ENCODE results near the gene OR10A5.

The OR10A5 gene

DNA sequence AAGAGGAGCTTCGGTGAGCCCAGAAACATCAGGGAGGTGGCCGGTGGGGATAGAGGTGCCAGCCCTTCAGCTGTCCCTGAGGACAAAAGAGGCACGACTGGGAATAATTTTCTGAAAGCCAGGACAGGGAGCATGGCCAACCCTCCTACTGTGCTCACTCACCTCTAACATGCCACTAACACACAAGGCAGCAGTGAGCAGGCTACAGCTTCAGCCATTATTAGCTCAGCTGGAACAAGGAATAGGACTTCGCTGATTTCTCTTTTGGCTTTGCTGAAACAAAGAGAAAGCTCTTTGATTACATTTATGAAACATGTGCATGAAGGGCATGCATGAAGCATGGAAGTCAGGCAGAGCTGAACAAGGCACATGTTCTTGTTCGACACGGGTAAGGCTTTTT lies 12.1 kb upstream of the OR10A5 start:
- H3K4me3 ChIP-seq (ENCODE audit: low read depth, low read length), result no peak overlapping the region
- H2AFZ ChIP-seq, result no peak overlapping the region
- H3K4me1 ChIP-seq, result no peaks in the 10 kb centered on the region
- no peak overlapping the region for H3K27ac ChIP-seq
- H3K79me2 ChIP-seq, result no peaks in the 10 kb centered on the region
- no peaks in the 10 kb centered on the region for H3K36me3 ChIP-seq (ENCODE audit: control insufficient read depth, insufficient read depth, low read length)
- H3K9me3 ChIP-seq (ENCODE audit: control insufficient read depth, low read length), result no peaks in the 10 kb centered on the region
- H3K27me3 ChIP-seq (ENCODE audit: control insufficient read depth, insufficient read depth, low read length), result no peaks in the 10 kb centered on the region
- no peak overlapping the region for H3K9ac ChIP-seq
- no peak for TF ChIP-seq CTCF (IDR thresholded peaks at IDR 0.05)
- no peak overlapping the region for H3K4me2 ChIP-seq (ENCODE audit: low read length)

DNA sequence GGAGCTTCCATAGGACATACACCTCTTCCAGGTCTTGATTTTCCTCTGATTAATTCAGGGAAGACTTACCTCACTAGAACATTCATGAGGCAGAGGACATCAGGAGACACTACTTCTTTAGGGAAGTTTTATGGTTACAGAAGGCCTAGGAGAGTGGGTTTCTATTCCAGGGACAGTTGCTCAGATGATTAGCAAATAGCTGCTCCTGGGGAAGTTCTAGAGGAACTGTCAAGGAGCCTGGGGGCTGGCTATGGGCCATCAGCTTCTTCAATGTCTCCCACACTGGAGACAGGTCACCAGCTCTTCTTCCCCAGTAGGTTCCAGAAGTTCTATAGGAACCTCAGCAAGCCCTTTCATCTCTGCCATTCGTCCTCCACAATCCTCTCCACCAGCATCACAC lies 11.5 kb upstream of the OR10A5 start:
- Histone ChIP-seq H3K27me3 (ENCODE audit: control insufficient read depth, insufficient read depth, low read length) (no peaks in the 10 kb centered on the region), H3K4me2 (ENCODE audit: low read length) (no peak overlapping the region), H3K4me1 (no peaks in the 10 kb centered on the region), H3K4me3 (ENCODE audit: low read depth, low read length) (no peak overlapping the region), H3K9ac (no peak overlapping the region), H3K27ac (no peak overlapping the region), H3K36me3 (ENCODE audit: control insufficient read depth, insufficient read depth, low read length) (no peaks in the 10 kb centered on the region), H2AFZ (no peak overlapping the region), H3K79me2 (no peaks in the 10 kb centered on the region), H3K9me3 (ENCODE audit: control insufficient read depth, low read length) (no peaks in the 10 kb centered on the region)
- TF ChIP-seq CTCF (IDR thresholded peaks at IDR 0.05), result no peak

- no peak overlapping the region for H3K4me3 ChIP-seq (ENCODE audit: low read depth, low read length)
- no peak overlapping the region for H3K4me2 ChIP-seq (ENCODE audit: low read length)
- no peaks in the 10 kb centered on the region for H3K27me3 ChIP-seq (ENCODE audit: control insufficient read depth, insufficient read depth, low read length)
- H2AFZ ChIP-seq, result no peak overlapping the region
- no peaks in the 10 kb centered on the region for H3K79me2 ChIP-seq
- no peaks in the 10 kb centered on the region for H3K36me3 ChIP-seq (ENCODE audit: control insufficient read depth, insufficient read depth, low read length)
- no peak overlapping the region for H3K9ac ChIP-seq
- H3K4me1 ChIP-seq, result no peaks in the 10 kb centered on the region
- H3K9me3 ChIP-seq (ENCODE audit: control insufficient read depth, low read length), result no peaks in the 10 kb centered on the region
- no peak for TF ChIP-seq CTCF (IDR thresholded peaks at IDR 0.05)
- H3K27ac ChIP-seq, result no peak overlapping the region
Measured at GRCh38 chr11:6841694-6842093, 3.8 kb upstream of the OR10A5 start.

GRCh38 chr11:6843670-6844069 lies 1.8 kb upstream of the OR10A5 start:
- H3K9me3 ChIP-seq (ENCODE audit: control insufficient read depth, low read length), result no peaks in the 10 kb centered on the region
- no peak overlapping the region for H3K27ac ChIP-seq
- no peak overlapping the region for H3K4me2 ChIP-seq (ENCODE audit: low read length)
- no peak overlapping the region for H3K4me3 ChIP-seq (ENCODE audit: low read depth, low read length)
- no peaks in the 10 kb centered on the region for H3K4me1 ChIP-seq
- no peak overlapping the region for H3K9ac ChIP-seq
- no peak overlapping the region for H2AFZ ChIP-seq
- TF ChIP-seq CTCF (IDR thresholded peaks at IDR 0.05), result no peak
- no peaks in the 10 kb centered on the region for H3K79me2 ChIP-seq
- no peaks in the 10 kb centered on the region for H3K36me3 ChIP-seq (ENCODE audit: control insufficient read depth, insufficient read depth, low read length)
- H3K27me3 ChIP-seq (ENCODE audit: control insufficient read depth, insufficient read depth, low read length), result no peaks in the 10 kb centered on the region

- H3K4me3 ChIP-seq (ENCODE audit: low read depth, low read length), result no peak overlapping the region
- no peak for TF ChIP-seq CTCF (IDR thresholded peaks at IDR 0.05)
- H3K4me1 ChIP-seq, result no peaks in the 10 kb centered on the region
- no peaks in the 10 kb centered on the region for H3K79me2 ChIP-seq
- H3K27ac ChIP-seq, result no peak overlapping the region
- H3K9me3 ChIP-seq (ENCODE audit: control insufficient read depth, low read length), result no peaks in the 10 kb centered on the region
- H3K9ac ChIP-seq, result no peak overlapping the region
- no peaks in the 10 kb centered on the region for H3K27me3 ChIP-seq (ENCODE audit: control insufficient read depth, insufficient read depth, low read length)
- H2AFZ ChIP-seq, result no peak overlapping the region
- no peaks in the 10 kb centered on the region for H3K36me3 ChIP-seq (ENCODE audit: control insufficient read depth, insufficient read depth, low read length)
- no peak overlapping the region for H3K4me2 ChIP-seq (ENCODE audit: low read length)
Measured at GRCh38 chr11:6844356-6844755, 1.1 kb upstream of the OR10A5 start.
